ENCODE results near the gene RGS3.

The RGS3 gene

DNA sequence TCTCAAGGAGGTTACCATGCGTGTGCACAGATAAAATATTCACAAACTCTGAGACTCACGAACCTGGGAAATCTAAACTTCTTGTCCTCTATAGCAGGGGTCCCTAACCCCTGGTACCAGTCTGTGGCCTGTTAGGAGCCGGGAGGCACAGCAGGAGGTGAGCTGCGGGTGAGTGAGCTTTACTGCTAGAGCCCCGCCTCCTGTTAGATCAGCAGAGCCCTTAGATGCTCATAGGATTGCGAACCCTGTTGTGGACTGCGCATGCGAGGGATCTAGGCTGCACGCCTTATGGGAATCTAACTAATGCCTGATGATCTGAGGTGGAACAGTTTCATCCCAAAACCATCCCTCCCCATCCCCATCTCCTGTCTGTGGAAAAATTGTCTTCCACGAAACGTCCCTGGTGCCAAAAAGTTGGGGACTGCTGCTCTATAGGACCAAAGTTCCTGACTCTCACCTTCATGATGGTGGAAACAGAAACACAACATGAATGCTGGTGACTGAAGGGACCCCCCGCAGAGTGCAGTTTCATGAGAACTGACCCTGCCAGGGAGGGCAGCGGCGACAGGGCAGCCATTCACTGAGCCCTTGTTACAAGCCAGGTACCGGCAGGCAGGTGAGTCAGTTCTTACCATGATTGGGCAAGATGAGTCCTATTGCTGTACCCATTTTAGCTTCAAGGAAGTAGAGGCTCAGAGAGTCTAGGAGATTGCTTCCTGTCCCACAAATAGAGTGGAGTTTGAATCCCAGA is 181.9 kb downstream of the RGS3 start:
- no peak for DNase-seq

DNA sequence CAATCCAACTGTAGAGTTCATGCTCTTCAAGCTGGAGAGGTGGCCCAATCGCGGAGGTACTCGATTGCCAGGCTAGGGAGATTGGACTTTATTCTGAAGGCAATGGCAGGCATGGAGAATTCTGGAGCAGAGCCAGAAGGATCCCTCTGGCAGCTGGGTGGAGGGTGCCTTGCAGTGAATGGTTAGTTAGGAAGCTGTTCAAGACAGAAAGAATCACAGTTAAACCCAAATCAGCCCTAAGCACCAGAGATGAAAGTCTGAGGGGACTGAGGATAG is 182.4 kb downstream of the RGS3 start:
- DNase-seq, result no peak

DNA sequence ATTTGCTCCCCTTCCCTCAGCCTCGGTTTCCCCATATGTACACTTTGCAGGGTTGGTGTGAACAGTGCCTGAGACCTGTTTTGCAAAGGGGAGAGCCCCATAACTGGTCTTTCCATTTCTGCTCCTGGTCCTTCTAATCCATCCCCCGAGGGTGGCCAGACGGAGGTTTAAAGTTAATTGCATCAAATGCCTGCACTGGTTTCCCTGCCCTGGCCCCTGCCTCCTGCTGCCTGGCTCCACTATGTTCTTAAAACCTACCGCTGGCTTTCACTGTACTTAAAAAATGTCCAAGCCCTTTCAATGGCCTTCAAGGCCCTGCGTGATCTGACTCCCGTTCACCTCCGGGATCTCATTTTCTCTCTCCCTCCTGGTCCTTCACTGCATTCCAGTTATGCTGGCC is 183.0 kb downstream of the RGS3 start:
- DNase-seq, result no peak

All from activated CD4-positive, alpha-beta T cell treated with anti-CD3 and anti-CD28 coated beads for 1 hour (primary cell).